Mammary epithelial cell (primary cell): Measurements from ENCODE around the gene PTPN22.

Experiments used
- EZH2 ChIP-seq: IDR thresholded peaks from 2 replicates; pipeline ENCODE4 v1.6.1; 2012; ENCODE audit warnings: low read length, inconsistent platforms, borderline replicate concordance
- TF ChIP-seq, protein P1 (sequence below), 2 donors: IDR thresholded peaks in 1 of 2; conservative IDR thresholded peaks in 1 of 2; 2 replicates each; pipeline ENCODE4 v1.5.1; 2011 to 2012; ENCODE audit warnings: inconsistent platforms in 2 of 2, low read length in 2 of 2, mild to moderate bottlenecking in 2 of 2, control low read depth in 1 of 2, low read depth in 1 of 2; ENCODE audit not compliant: insufficient read depth in 1 of 2; ENCODE audit errors: extremely low read depth in 1 of 2

DNA sequence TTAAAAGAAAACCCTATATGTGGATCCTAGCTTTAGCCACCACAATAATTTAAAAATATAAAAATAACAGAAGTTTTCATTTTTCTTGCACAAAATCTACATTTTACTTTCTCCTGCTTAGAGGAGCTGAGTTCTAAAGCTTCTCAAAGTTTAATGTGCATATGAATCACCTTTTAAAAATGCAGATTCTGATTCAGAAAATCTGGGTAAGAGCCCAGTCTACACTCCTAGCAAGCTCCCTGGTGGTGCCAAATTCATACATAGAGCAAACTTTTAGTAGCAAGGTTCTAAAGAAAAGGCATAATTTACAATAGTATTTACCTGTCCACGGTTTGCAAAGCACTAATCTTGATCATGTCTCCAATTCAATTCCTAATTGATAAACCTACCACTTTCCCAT, 78.5 kb downstream of the PTPN22 start:
- TF ChIP-seq, protein P1, sequence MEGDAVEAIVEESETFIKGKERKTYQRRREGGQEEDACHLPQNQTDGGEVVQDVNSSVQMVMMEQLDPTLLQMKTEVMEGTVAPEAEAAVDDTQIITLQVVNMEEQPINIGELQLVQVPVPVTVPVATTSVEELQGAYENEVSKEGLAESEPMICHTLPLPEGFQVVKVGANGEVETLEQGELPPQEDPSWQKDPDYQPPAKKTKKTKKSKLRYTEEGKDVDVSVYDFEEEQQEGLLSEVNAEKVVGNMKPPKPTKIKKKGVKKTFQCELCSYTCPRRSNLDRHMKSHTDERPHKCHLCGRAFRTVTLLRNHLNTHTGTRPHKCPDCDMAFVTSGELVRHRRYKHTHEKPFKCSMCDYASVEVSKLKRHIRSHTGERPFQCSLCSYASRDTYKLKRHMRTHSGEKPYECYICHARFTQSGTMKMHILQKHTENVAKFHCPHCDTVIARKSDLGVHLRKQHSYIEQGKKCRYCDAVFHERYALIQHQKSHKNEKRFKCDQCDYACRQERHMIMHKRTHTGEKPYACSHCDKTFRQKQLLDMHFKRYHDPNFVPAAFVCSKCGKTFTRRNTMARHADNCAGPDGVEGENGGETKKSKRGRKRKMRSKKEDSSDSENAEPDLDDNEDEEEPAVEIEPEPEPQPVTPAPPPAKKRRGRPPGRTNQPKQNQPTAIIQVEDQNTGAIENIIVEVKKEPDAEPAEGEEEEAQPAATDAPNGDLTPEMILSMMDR (conservative IDR thresholded peaks at IDR 0.05 in 1 of 2, IDR thresholded peaks at IDR 0.05 in 1 of 2; ENCODE audit: extremely low read depth in 1 of 2, insufficient read depth in 1 of 2, low read depth in 1 of 2, low read length in 2 of 2): no peak
- no peak for TF ChIP-seq EZH2
